Epithelial cell of esophagus (primary cell): ENCODE measurements around the gene RFX7.
A peak's percentile ranks its signal among the peaks of the same experiment; 100 is the strongest.
"Not testable (repeated sequence)": the region's sequence is repeated elsewhere in the genome, so short reads cannot be mapped to it uniquely, and the experiment has no call there.

Experiments
- DNase-seq: peaks from one replicate; pipeline ENCODE4 v3.0.0; 2010; ENCODE audit warnings: low read depth
- H3K4me3 ChIP-seq: 2 replicates; pipeline ENCODE4 v1.5.1; 2011; ENCODE audit warnings: mild to moderate bottlenecking, low read length, control low read depth
- TF ChIP-seq, protein P1 (sequence below): IDR thresholded peaks from 2 replicates; pipeline ENCODE4 v1.5.1; 2011; ENCODE audit warnings: low read depth, mild to moderate bottlenecking, low read length, control low read depth, inconsistent platforms; ENCODE audit not compliant: insufficient read depth; ENCODE audit errors: missing control alignments

RFX7 gene

DNA sequence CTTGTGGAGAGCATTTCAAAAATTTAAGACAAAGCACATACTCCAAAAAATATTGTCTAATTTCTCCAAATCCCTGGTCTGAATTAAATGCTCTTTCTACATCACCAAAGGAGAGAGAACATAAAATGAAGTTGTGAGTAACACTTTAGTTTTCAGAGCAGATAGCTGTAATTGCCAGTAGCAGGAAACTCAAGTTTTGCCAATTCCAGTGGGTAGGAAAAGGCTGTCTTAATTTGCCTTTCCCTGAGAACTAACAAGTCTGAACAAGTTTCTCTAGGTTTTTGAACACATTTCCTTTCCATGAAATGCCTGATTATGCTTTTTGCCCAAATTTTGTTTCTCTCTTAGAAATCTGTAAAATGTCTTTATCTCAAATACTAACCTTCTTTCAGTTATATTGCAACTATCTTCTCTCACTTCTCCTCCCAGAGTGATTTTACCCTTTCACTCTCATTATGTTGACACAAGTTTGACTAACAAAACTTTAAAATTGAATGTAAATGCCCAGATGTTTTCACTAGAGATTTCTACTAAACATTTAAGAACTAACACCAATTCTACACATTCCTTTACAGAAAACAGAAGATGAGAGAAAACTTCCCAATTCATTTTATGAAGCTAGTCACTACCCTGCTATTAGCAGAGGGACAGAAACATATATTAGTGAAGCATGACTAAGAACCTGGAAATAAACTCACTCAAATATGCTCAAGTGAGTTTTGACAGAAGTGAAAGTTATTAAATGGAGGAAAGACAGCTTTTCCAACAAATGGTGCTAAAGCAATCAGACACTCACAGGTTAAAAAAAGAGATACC, 38.4 kb downstream of the RFX7 start:
- peak; percentile 76 for DNase-seq
- H3K4me3 ChIP-seq, result no peak overlapping the region
- TF ChIP-seq, protein P1, sequence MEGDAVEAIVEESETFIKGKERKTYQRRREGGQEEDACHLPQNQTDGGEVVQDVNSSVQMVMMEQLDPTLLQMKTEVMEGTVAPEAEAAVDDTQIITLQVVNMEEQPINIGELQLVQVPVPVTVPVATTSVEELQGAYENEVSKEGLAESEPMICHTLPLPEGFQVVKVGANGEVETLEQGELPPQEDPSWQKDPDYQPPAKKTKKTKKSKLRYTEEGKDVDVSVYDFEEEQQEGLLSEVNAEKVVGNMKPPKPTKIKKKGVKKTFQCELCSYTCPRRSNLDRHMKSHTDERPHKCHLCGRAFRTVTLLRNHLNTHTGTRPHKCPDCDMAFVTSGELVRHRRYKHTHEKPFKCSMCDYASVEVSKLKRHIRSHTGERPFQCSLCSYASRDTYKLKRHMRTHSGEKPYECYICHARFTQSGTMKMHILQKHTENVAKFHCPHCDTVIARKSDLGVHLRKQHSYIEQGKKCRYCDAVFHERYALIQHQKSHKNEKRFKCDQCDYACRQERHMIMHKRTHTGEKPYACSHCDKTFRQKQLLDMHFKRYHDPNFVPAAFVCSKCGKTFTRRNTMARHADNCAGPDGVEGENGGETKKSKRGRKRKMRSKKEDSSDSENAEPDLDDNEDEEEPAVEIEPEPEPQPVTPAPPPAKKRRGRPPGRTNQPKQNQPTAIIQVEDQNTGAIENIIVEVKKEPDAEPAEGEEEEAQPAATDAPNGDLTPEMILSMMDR, result no peak

DNA sequence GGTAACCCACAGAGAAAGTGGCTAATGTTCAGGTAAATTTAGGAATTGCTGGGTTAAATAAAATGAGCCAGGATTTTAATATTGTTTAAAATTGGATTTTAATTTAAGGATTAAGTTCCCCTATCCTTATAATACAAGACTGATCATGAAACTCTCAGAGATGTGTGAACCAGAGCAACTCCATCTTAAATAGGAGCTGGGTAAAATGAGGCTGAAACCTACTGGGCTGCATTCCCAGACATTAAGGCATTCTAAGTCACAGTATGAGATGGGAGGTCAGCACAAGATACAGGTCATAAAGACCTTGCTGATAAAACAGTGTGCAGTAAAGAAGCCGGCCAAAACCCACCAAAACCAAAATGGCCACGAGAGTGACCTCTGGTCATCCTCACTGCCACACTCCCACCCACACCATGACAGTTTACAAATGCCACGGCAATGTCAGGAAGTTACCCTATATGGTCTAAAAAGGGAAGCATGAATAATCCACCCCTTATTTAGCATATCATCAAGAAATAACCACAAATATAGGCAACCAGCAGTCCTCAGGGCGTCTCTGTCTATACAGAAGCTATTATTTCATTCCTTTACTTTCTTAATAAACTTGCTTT, 40.3 kb downstream of the RFX7 start:
- H3K4me3 ChIP-seq, DNase-seq: not testable (repeated sequence)

DNA sequence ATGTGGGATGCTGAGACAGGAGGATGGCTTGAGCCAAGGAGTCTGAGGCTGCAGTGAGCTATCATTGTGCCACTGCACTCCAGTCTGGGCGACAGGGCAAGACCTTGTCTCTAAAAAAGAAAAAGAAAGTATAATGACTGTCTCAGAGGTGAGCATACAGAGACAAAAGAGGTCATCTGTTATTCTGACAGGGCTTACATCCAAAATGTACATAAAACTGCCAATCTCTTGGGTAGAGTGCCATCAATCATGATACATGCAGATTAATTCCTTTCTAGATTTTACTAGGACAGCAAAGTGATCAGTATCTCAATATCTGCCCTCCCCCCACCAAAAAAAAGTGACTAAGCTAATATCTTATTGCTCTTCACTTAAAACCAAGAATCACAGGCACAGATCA, 41.0 kb downstream of the RFX7 start:
- DNase-seq, result no peak
- H3K4me3 ChIP-seq, result no peak overlapping the region
- TF ChIP-seq, protein P1, result no peak

DNA sequence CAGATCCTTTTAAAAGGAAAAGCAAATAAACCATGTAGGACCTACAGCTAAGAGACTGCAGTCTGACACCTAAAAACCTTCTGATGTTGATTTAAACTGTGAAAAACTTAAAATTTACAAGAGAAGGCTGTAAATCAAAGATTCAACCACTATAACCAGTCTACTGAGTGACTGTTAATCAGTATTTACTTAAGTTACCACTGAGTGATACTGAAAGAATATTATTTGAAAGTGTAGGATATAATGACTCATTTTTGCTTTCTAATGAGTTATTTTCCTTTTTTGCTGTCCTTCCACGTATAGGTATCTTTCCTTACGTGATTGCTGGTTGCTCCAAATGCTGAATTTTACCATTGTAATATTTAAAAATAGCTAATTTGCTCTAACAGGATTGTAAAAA, 44.6 kb downstream of the RFX7 start:
- H3K4me3 ChIP-seq, result no peak overlapping the region
- TF ChIP-seq, protein P1, result no peak
- peak; percentile 6 for DNase-seq

DNA sequence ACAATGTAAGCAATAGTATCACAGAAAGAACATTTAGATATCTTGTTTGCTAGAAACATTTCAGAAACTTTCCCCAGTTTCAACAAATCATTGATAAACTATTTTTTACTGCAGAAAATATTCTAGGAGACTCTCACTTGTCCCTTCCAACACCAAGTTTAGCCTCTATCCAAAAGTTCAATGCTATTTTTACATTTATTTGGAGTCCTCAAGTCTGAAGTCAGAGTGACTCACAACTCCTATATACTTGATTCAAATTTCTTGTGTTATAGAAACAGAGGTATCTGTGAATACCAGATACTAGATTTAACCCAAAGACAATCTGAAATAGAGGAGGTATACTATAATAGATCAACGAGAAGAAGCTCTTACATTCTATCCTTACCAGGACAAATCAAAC, 49.6 kb downstream of the RFX7 start:
- TF ChIP-seq, protein P1, result no peak
- no peak overlapping the region for H3K4me3 ChIP-seq
- no peak for DNase-seq

DNA sequence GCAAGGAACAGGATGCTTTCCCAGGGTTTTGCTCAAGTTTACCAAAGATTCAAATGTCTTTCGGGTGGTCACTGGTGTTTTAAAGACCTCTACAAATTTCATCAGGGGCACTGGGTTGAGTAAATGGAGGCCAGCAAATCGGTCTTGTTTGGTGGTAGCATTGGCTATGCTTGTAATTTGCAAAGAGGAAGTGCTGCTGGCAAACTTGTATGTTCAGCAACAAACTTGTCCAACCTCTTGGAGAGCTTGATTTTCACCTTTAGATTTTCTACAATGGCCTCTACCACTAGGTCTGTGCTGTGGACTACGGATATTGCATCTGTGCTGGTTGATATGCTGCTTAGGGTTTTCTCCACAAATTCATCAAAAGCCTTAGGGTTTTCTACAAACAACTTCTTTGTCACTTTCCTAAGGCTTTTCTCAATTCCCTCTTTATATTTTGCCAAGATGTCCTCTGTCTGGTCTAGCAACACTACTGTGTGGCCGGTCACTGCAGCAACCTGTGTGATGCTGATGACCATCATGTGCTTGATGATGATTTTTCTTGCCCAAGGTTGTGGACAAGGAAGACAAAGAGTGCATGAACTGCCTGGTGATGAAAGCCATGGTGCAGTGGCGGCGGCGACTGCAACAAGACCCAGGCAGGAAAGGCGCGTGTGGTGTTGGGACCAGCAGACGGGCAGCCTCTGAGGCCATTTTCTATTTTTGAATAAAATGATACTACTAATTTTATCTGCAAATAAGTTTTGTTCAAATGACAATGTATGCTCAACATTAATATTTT, 50.8 kb downstream of the RFX7 start:
- no peak for DNase-seq
- no peak overlapping the region for H3K4me3 ChIP-seq
- TF ChIP-seq, protein P1, result no peak

DNA sequence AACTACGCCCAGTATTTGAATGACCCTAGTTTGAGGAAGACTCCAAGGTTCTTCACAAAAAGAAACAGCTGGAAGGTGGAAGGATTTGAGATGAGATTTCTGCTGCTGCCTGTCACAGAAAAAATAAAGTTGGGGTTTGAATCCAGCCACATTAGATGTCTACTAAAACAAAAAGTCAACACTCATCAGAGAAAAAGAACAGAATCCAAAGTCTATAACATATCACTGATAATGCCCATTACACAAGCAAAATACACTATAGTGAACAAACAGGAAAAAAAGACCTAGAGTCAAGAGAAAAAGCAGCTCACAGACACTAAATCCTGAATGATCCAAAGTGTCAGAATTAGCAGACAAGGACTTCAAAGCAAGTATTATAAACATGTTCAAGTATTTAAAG, 56.0 kb downstream of the RFX7 start:
- TF ChIP-seq, protein P1, result no peak
- H3K4me3 ChIP-seq, result no peak overlapping the region

More for the DNA sequence above, 56.0 kb downstream of the RFX7 start:
- no peak for DNase-seq
